Psoas muscle (tissue), 8 donors: ENCODE data around the gene CASR. TPM values are rescaled to one million over a fixed set of nuclear protein-coding genes. Genes with fewer than 3 reads are reported as not detected.

Experiments
- ATAC-seq, 4 donors: fragments of 200-7000 bp; cut with Tn5 transposase; one replicate each; pipeline ENCODE4 v1.9.1; 2020; ENCODE audit warnings: moderate library complexity in 3 of 4, mild to moderate bottlenecking in 2 of 4
- DNase-seq, 2 donors: peaks; one replicate each; pipeline ENCODE4 v3.0.0-alpha.2; 2020
- H3K27ac ChIP-seq: fragments of 200-600 bp; one replicate; pipeline ENCODE4 v1.8.0; 2022
- H3K27me3 ChIP-seq, 3 donors: fragments of 200-600 bp in 1 of 3; one replicate each; pipeline versions ENCODE4 v1.6.1 to v1.8.0; 2013 to 2022; ENCODE audit warnings: low read length in 2 of 3, mild to moderate bottlenecking in 2 of 3, moderate library complexity in 1 of 3; ENCODE audit not compliant: insufficient read depth in 3 of 3
- H3K36me3 ChIP-seq, 2 donors: fragments of 200-600 bp in 1 of 2; one replicate each; pipeline versions ENCODE4 v1.6.1 to v1.8.0; 2013 to 2022; ENCODE audit warnings: low read depth in 1 of 2, mild to moderate bottlenecking in 1 of 2, moderate library complexity in 1 of 2; ENCODE audit not compliant: insufficient read depth in 1 of 2
- H3K4me1 ChIP-seq: fragments of 200-600 bp; one replicate; pipeline ENCODE4 v1.8.0; 2022
- H3K4me3 ChIP-seq: fragments of 200-600 bp; one replicate; pipeline ENCODE4 v1.8.0; 2022; ENCODE audit warnings: mild to moderate bottlenecking
- H3K9me3 ChIP-seq: fragments of 200-600 bp; one replicate; pipeline ENCODE4 v1.8.0; 2022
- WGBS, 3 donors: extraction: QIAGEN DNeasy Blood & Tissue Kit; methylation state at CpG; one replicate each; pipeline versions ENCODE4 v1.1.6 to v1.1.7; 2013; 5-methylcytosine and 5-hydroxymethylcytosine counted together
- intact Hi-C, 2 donors: fragments of 100-400 bp; cut with DNase I; formaldehyde crosslinking; loops; one replicate each; pipeline versions ENCODE4 v1.11.0 to v1.14.2; 2022
- polyA plus RNA-seq, 3 donors: library from polyadenylated mRNA; stranded (reverse); fragments of 200-250 nt; gene quantifications; one replicate each; pipeline ENCODE4 v1.2.3, GENCODE V29; 2013
- total RNA-seq, 4 donors: library from RNA; stranded (reverse); fragmentation: NEBNext Ultra II Directional in 2 of 4; extraction: Animal tissue kit (Norgen Biotek cat#: 25700) in 2 of 4; gene quantifications; one replicate each; pipeline versions ENCODE4 v1.2.1 to v1.2.4, GENCODE V29; 2021 to 2023
- TF ChIP-seq, protein P1 (sequence below): fragments of 200-600 bp; IDR thresholded peaks from one replicate; pipeline ENCODE4 v1.8.0; 2022; ENCODE audit warnings: antibody characterized with exemption
- donor health status: healthy with polysubstance abuse.
- donor health status: DM: no; HTN: no; CAD: no; lungs with moderate emphysema.
- donor health status: Bipolar disorder and iron deficiency.
- donor health status: healthy.
- donor health status: DM: yes; HTN: yes; CAD: no.
- donor health status: DM: no; HTN: no; CAD: no.
- donor health status: DM: no; HTN: no; CAD: no.
- donor health status: DM: yes; HTN: yes; CAD: no.

Gene CASR
- total and polyA plus RNA-seq, 7 donors = 0.02 TPM; not detected in 6

DNA sequence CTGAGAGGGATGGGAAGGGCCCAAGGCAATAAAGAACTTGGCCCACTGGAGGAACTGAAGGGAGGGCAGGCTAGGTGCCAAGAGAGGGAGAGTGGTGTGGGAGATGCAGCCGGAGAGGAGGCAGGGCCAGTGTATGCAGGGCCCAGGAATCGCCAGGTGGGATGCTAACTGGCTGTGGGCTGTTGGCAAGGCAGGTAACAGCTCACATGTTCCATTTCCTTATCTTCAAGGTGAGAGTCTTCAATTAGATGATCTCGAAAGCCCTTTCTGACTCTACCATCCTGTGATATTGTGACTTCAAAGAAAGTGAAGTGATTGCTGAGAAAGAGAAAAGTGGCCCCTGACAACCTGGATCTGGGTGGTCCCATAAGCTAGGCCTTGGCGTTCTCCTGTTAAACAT lies 49.0 kb downstream of the CASR start:
- Histone ChIP-seq H3K27ac (no peak overlapping the region), H3K4me1 (no peaks in the 10 kb centered on the region), H3K4me3 (no peak overlapping the region), H3K36me3 (no peaks in the 10 kb centered on the region), H3K27me3 (peaks cover 0 to 4% (median 0%) of the 10 kb centered on the region in 3 donors), H3K9me3 (no peaks in the 10 kb centered on the region)
- DNase-seq = no peak
- TF ChIP-seq, protein P1, sequence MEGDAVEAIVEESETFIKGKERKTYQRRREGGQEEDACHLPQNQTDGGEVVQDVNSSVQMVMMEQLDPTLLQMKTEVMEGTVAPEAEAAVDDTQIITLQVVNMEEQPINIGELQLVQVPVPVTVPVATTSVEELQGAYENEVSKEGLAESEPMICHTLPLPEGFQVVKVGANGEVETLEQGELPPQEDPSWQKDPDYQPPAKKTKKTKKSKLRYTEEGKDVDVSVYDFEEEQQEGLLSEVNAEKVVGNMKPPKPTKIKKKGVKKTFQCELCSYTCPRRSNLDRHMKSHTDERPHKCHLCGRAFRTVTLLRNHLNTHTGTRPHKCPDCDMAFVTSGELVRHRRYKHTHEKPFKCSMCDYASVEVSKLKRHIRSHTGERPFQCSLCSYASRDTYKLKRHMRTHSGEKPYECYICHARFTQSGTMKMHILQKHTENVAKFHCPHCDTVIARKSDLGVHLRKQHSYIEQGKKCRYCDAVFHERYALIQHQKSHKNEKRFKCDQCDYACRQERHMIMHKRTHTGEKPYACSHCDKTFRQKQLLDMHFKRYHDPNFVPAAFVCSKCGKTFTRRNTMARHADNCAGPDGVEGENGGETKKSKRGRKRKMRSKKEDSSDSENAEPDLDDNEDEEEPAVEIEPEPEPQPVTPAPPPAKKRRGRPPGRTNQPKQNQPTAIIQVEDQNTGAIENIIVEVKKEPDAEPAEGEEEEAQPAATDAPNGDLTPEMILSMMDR = no peak
- intact Hi-C loops = no loop called here
- WGBS, 3 donors = 51 to 81% (median 71%) methylated on average over 4 of the region's 4 CpGs
- no peak for ATAC-seq

DNA sequence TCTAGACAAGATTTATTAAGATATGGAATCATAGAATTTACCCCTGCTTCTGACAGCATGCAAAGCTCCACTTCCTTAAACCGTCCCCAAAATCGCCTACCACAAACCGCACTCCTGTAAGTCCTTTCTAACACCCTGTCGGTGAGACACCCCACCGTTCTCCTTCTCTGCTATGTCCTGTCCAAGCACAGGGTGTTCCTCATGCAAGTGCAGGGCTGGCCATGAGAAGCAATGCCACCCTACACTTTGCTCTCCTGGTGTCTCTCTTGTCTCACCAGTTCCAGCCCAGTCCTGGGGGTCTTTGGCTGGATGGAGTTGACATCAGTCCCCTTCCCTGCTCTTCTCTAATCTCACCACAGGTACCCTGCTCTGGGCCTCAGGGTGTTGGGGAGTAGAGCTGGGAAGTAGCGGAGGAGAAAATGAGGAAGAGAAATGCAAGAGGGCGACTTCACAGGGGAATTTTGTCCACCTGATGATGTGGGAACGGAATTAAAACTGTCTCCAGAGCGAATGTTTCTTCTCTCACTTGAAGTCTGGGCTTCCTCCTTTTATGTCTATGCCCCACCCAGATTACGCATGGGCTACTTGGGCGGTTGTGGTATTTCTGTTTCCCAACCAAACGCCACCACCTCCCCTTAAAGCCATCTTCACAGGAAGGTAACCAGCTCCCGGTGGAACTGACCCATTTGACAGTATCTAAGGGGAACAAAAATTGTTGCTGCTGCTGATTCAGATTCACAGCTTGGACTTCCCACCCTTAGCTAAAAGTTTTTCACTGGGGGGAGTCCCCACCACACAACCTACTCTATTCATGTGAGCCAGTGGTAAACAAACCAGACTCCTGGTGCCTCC lies 49.9 kb downstream of the CASR start:
- H3K27ac ChIP-seq = no peak overlapping the region
- H3K4me1 ChIP-seq = no peaks in the 10 kb centered on the region
- TF ChIP-seq, protein P1 = no peak
- ATAC-seq (no peak), DNase-seq (no peak)
- intact Hi-C loops = no loop called here
- H3K27me3 ChIP-seq = peaks cover 0 to 4% (median 0%) of the 10 kb centered on the region in 3 donors
- no peak overlapping the region for H3K4me3 ChIP-seq
- H3K9me3 ChIP-seq = no peaks in the 10 kb centered on the region
- no peaks in the 10 kb centered on the region for H3K36me3 ChIP-seq
- 83 to 84% (median 84%) methylated on average over 13 of the region's 13 CpGs for WGBS, 3 donors

DNA sequence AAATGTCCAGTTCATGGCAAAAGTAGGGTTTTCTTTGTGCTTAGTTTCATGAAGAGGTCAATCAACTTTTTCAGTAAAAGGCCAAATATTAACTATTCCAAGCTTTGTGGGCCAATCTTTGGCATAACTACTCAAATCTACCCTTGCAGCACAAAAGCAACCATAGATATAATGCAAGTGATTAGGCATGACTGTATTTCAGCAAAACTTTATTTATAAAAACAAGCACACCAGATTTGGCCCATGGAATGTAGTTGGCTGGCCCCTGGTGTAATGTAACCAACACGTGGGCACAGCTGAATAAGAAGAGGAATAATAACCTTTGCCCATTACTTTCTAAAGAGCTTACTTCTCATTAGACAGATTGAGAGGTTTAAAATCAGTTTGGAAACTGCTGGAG lies 50.6 kb downstream of the CASR start:
- no peak overlapping the region for H3K27ac ChIP-seq
- intact Hi-C loops = no loop called here
- H3K9me3 ChIP-seq = no peaks in the 10 kb centered on the region
- TF ChIP-seq, protein P1 = no peak
- ATAC-seq = no peak
- no peaks in the 10 kb centered on the region for H3K36me3 ChIP-seq
- H3K27me3 ChIP-seq = peaks cover 0 to 7% (median 0%) of the 10 kb centered on the region in 3 donors
- no peak for DNase-seq
- no peak overlapping the region for H3K4me3 ChIP-seq
- 20 to 41% (median 20%) methylated on average over 1 of the region's 1 CpG for WGBS, 3 donors
- no peaks in the 10 kb centered on the region for H3K4me1 ChIP-seq

DNA sequence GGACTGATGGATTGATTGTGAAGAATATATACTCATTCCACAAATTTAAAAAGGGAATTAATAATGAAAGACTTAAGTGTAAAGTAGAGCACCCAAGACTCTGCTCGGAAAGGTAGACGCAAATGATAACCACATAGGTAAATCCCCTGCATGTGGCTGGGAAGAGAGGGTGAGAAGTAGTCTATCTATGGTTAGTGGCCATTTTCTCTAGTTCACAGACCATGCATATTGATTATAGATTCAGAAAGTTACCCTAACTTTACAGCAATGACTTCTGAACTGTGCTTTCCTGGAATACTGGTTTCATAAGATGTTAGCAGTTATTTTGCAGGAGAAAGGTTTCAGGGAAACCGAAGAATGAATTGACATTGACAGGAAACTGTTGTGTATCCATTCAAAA lies 51.7 kb downstream of the CASR start:
- TF ChIP-seq, protein P1 = no peak
- Histone ChIP-seq H3K9me3 (no peaks in the 10 kb centered on the region), H3K36me3 (no peaks in the 10 kb centered on the region), H3K27me3 (peaks cover 0 to 7% (median 0%) of the 10 kb centered on the region in 3 donors), H3K4me1 (no peaks in the 10 kb centered on the region), H3K4me3 (no peak overlapping the region), H3K27ac (no peak overlapping the region)
- no peak for ATAC-seq
- 88 to 93% (median 89%) methylated on average over 3 of the region's 3 CpGs for WGBS, 3 donors
- no peak for DNase-seq
- intact Hi-C loops = no loop called here
